ENCODE measurements around the gene CDC45.
"Not testable (repeated sequence)": the region's sequence is repeated elsewhere in the genome, so short reads cannot be mapped to it uniquely, and the experiment has no call there.

The CDC45 gene

DNA sequence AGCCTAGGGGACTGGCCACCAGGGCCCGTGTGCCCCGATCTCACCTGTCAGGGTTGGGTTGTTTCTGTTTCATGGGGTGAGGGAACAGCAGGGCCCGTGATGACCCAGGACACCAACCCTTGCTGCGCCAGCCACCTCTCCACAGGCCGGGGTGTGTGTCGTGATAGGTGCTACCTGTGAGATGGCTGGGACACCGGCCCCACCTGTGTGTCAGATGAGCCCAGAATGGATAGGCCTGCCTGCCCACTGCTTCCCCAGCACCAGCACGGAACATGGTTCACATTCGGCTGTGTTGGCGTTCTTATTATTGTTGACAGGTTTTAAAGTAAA, 37.4 kb downstream of the CDC45 start:
- no peak for DNase-seq (ENCODE audit: low read depth)

DNA sequence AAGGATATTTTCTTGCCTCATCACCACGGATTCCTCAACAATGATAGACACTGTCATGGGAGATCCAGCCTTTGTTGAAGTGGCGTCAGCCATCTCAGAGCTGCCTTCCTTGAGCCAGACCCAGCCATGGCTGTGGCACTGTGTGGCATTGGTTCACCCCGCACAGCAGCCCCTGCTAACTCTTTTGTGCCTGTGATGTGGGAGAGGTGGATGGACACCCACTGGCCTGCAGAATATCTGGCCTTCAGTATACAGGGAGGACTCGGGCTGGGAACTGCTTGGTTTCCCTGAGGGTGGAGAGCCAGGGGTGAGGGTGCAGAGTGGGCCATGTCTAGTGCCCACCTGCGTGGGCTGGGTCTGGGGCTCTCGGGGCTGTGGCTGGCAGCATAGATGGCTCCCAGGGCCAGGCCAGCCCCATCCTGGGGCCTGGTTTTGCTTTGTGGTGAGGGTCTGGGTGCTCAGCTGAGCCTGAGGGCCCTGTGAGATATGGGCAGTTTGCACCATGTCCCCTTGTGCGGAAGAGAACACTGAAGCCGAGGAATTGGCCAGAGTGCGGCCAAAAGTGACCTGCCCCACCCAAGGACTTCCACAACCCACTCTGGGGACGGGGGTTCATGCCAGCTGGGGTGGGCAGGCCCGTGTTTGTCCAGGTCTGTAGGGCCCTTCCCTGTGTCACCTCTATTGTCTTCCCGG, 38.3 kb downstream of the CDC45 start:
- DNase-seq (ENCODE audit: low read depth) = no peak

DNA sequence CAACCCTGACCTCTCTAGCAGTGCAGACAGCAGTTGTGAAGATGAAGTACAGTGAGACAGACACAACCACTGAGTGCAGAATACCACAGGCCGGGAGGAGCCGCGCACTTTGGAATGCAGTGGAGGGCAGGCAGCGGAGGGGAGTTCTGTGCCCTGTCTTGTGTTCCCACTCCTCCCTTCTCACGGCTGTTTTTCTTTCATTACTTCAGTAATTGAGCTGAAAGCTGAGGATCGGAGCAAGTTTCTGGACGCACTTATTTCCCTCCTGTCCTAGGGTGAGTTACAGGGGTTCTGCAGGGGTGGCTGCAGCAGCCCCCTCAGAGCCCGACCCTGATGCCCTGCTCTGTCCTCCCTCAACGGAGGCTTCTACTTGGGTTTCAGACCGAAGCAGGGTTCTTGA, 38.9 kb downstream of the CDC45 start:
- DNase-seq (ENCODE audit: low read depth) = no peak

DNA sequence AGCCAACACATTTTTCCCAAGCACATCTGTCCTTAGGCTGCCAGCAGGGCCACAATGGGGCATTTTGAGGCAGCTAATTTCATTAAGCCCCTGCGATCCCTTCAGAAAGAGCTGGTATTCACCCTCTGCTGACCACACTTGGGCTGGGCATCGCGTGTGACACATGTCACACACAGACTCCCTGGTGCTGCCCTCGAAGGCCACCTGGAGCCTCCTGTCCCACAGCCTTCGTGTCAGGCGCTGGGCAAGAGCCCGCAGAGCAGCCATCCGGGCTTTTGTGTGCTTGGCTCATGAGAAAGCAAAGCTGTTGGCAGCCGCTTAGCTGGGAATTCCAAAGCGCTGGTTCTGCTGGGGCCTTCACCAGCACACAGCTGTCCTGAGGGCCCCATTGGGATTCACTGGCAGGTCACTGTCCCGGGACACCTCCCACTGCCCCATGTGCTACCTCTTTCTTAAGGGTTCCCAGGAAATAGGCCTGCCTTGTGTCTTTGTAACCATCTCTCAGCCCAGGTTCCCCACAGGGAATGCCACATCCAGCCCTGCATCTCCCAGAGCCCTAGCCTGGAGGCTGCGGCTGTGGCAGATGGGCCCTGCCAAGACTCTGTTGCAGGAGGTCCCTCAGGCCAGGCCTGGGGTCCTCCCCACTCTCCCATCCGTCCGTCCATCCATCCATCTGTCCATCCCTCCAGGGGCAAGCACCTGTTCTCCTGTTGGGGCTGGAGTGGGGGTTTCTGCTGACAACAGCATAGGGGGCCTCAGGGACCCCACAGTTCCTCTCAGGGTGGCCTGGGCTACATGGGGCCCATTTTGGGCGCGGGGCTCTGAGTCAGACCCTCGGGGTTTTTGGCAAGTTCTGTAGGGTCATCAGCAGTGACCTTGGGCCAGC, 39.6 kb downstream of the CDC45 start:
- DNase-seq (ENCODE audit: low read depth) = no peak

DNA sequence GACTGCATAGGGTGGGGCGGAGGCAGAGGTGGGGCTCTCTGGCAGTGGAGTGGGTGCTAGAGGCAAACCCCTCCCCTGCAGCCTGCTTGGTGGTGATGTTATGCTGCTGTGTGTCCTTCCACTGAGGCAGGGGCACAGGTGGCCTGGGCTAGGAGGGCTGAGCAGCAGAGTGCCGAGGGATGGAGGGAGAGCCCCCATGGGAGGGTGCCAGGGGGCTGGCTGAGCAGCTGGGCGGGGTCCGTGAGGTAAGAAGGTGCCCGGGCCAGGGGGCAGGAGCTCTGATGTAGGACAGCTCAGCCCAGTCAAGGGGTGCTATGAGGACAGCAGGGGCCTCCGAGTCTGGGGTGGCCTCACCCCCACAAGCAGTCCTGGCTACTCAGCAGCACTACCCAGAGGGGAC, 40.3 kb downstream of the CDC45 start:
- no peak for DNase-seq (ENCODE audit: low read depth)

DNA sequence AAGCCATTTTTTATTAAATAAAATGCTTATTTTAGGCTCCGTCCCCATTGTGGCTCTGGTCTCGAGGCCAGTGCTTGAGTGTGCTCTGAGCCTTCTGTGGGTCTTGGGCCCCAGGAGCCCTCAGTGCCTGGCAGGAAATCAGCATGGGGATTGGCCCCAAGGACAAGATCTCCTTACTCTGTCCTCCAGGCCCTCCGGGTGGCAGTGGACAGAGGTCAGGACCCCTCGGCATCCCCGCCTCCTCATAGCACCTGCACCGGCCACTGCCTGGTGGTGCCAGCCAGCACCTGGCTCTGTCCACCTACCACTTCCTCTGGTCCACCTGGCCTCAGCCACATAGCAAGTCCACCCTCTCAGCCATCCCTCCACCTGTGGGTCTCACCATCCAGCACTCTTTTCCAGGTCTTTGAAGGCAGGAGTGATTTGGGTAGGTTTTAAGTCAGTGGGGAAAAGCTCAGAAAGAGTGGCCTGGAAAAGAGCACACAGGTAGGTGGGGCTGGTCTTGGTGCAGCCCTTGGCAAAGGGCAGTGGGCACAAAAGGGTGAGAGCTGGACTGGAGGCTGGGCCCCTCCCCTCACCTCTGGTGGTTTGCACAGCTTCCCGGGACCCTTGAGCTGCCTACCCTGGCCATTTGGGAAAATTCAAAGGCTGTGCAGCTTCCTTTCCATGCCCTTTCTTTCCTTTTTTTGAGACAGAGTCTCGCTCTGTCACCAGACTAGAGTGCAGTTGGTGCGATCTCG, 41.0 kb downstream of the CDC45 start:
- no peak for DNase-seq (ENCODE audit: low read depth)

DNA sequence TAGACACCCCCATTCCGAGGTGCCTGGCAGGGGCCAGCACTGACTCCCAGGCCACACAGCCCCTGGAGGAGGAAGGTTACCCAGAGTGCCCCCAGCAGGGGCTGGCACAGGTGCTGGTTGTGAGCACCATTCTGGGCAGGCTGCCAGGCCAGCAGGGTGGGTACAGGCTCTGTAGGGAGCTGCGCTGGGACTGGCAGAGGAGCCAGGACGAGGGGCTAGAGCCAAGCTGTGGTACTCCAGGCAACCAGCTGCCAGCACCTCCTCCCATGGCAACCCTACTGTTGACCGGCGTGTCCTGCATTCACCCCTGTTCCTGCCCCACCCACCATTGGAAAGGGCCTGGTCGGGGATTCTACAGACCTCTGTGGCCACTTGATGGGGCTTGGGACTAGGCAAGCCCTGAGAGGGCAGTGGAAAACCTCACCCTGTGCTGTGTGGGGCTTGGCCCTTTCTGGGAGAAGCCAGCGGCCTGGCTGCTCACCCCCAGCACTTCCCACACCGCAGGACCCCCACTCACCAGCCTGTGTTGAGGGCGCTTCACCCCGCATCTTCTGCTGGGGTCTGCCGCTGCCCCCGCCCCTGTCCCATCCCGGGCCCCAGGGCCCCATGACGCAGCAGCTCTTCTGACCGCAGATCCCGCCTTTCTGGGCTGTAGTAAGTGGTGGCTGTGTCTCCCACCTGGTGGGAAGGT, 42.6 kb downstream of the CDC45 start:
- no peak for DNase-seq (ENCODE audit: low read depth)

DNA sequence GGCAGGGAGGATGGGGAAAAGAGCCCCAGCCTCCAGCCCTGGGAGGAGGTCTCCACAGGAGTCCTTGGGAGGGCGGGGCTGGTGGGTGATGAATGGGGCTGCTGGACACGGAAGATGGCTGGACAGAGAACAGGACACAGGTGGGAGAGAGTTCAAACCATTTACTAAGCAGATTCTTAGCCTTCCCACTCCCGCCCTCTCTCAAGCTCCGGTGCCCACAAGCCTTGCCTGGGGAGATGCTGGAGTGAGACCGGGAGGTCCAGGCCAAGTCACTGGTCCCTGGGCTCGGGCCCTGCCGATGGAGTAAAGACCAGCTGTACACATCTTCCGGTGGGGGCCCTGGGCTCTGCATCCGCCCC, 43.1 kb downstream of the CDC45 start:
- DNase-seq (ENCODE audit: low read depth) = no peak

DNA sequence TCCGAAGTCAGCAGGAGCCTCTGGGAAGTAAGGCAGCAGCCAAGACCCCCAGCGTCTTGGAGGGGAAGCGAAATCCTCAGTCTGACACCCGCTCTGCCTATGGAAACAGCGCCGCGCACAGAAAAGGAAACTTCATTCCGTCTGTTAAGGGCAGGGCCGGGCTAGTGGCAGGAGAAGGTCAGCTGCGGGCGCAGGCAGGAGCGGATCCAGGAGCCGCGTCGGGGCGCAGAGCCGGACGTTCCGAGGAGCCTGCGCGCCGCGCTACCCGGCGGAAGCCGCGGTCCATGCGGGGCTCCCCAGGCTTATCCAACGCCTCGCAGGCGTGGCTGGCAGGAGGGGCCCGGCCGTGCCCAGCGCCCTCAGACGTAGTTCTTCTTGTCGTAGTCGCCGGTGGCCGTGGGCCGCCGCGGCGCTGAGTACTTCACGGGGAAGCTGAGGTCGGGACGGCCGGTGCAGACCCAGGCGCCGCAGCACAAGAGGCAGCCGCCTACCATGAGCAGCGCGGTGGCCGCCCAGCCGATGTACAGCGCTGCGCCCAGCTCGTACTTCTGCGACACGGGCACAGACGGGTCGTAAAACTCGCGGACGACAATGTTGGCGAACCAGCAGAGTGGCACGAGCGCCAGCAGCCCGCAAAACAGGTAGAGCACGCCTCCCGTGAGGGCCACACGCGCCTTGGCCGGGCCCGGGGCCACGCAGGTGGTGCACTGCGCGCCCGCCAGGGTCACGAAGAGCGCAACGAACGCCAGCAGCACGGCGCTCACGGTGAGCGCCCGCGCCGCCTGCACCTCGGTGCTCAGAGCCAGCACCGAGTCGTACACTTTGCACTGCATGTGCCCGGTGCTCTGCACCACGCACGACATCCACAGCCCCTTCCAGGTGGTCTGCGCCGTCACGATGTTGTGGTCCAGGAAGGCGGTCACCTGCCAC, 43.8 kb downstream of the CDC45 start:
- no peak for DNase-seq (ENCODE audit: low read depth)

DNA sequence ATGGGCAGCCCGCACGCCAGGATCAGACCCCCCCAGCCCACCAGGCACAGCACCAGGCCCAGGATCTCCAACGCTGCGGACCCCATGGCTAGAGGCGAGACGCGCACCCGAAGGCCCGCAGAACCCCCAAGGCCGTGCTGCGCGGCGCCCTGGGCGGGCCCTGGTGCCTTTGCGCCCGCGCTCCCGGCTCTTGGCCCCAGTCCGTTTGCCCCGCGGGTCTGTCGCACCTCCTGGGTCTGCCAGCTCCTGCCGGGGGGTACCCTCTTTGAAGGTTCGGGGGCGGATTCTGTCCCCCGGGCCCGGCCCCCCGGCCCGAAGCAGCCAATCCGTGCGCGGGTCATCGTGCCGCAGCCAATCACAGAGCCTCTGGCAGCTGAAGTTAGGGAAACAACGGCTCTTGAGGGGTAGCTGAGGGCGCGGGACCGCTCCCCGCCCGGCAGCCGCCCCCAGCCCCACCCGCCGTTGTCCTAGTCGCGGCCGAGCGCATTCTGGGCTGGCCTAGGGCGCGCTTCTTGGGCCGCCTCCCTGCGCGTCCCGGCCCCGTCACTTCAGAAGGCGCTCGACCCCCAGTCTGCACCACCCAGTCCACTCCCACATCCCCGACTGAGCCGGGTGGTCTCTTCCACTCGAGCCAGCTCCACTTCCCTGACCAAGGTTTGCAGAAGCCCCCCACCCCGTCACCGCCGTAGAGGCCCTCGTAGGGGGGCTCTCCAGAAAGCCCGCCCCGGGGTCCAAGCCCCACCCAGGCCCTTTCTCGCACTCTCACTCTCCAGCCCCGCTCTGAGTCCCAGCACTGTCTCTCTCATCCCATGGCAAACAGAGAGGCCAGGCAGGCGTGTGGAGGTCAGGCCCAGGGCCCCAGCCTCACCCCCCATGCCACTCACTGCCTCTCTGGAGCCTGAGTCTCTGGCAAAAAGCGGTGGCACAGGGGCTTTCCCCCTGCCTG, 44.7 kb downstream of the CDC45 start, which contains the start of gene CLDN5:
Gene CLDN5 (minus strand): TSS at position 241 of the 946 bp plus-strand sequence. CDS start 155 bp downstream, at position 86.
- DNase-seq (ENCODE audit: low read depth) = no peak

DNA sequence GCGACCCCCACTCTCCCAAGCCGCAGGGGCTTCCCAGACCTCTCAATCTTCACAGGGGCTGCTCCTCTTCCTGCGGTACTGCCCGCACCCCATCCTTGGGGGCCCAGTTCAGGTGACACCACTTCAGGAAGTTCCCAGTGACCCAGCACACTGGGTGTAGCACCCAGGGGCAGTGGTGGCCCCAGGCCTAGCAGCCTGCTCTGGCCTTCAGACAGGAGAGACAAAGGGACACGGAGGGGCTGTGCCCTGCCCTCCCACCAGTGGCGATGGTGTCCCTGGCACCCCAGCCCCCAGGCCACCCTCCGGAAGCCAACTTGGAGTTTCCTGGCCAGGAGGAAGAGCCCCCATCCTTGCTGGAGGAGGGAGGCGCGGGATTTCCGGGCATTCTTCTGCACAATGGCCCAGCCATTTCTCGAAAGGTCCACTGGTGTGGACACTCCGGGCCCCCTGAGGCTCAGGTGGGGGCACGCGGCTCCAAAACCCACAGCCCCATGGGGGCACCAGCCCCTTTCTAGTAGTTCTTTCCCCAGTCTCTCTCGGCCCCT, 45.5 kb downstream of the CDC45 start:
- no peak for DNase-seq (ENCODE audit: low read depth)

DNA sequence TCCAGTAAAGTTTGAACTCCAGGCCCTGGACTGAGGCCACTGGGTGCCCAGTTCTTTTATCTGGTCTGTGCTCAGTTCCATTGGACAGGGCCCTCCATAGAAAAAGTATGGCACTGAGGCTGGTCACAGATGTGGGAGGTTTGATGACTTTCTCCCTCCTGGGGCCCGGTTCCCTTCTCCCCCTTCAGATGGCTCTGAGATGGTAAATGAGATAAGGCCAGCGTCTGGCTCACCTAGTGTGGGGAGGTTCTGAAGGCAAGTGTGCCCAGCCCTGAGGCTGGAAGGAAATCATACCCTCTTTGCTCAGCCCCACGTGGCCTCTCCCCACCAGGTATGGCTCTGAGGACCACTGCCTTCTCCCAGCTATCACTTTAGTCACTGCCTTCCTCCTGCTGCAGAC, 45.9 kb downstream of the CDC45 start:
- no peak for DNase-seq (ENCODE audit: low read depth)

DNA sequence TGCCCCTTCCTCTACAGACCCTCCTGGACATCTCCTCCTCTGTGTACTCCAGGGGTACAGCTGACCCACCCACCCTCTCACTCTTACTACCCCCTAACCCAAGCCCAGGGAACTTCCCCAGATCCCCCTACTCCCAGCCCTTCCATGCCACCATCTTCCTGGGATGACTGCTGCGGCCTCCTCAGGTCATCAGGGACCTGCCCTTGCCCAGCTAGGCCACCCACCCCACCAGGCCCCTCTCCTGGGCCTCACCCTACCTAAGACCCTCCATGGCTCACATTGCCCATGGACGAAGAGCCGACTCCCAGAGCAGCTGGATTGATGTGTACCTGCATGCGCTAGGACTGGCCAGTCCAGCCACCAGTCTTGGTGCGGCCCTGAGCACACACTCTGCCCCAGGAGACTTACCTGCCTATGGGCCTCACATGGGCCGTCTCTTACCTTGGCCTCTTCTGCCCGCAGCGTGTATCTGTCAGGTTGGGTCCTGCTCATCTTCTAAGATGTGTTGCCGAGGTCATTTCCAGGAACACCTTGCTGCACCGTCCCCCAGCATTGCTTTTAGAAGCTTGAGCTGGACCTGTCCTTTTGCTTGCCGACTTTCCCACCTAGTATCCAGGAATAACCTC, 46.5 kb downstream of the CDC45 start:
- no peak for DNase-seq (ENCODE audit: low read depth)

DNA sequence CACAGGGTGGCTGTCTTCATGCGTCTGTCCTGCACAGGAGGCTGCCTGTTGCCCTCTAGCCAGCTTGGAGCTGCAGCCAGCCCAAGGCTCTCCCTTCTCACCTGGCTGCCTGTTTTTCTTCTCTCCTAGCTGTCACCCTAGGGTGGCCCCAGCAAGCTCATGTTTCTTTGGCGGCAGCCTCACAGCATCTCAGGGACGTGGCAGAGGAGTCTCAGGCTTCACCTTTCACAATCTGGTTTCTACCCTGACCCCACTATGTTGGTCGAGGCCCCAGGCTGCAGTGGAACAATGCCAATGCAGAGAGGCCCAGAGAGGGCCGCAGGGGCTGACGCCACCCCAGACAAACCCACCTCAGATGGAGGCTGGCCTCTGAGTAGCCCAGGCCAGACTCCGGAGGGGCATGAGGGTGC, 47.0 kb downstream of the CDC45 start:
- no peak for DNase-seq (ENCODE audit: low read depth)

DNA sequence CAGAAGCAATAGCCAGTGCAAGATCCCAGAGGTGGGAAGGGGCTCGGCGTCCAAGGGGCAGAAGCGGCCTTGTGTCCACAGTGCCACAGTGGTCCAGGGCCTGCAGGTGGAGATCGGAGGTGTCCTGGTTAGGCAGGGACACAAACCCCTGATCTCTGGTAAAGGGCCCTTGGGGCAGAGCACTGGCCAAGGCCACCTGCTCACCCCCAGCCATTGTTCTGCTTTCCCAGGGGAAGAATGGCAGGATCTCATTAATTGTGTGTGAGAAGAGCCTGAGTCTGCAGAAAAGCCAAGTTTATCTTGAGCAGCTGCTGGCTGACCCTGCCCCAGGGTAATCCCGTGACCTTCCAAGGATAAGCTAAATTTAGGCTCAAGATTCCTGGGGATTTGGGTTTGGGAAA, 47.6 kb downstream of the CDC45 start:
- no peak for DNase-seq (ENCODE audit: low read depth)

DNA sequence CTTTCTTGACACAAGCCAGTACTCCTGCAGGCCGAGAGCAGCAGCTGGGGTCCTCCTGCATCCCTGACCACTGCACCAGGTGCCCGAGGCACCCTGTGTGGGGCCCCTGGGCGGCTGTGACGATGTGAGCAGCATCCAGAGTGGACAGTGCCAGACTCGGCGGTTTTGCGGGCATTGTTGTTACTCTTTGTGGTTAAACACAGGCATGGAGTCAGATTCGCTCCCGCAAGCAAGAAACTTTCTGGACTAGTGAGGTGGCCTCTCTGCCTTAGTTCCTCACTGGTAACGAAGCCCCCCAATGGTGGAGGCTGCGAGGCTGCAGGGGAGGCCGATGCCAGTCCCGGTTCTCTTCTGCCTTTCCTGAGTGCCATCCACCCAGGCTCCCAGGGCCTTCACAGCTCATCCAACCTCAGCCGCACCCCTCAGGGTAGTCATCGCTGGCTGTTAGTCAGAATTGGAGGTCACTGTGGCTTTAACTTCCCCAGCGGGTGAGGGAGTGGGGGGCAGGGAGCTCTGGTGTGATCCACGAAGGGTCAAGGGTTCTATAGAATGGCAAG, 48.2 kb downstream of the CDC45 start:
- DNase-seq (ENCODE audit: low read depth) = peak; percentile 19

DNA sequence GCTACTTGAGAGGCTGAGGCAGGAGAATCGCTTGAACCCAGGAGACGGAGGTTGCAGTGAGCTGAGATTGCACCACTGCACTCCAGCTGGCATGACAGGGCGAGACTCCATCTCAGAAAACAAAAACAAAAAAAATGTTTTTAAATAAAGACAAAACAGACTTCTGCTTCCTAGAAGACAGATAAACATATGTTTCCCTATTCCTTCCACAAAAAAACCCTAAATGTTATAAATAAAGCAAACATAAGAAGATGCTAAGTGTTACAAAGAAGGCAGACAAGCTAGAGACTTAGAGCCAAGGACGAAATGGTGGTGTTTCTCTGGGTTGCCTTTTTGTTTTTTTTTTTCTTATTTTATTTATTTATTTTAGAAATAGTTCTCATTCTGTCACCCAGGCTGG, 50.1 kb downstream of the CDC45 start:
- DNase-seq (ENCODE audit: low read depth) = no peak

DNA sequence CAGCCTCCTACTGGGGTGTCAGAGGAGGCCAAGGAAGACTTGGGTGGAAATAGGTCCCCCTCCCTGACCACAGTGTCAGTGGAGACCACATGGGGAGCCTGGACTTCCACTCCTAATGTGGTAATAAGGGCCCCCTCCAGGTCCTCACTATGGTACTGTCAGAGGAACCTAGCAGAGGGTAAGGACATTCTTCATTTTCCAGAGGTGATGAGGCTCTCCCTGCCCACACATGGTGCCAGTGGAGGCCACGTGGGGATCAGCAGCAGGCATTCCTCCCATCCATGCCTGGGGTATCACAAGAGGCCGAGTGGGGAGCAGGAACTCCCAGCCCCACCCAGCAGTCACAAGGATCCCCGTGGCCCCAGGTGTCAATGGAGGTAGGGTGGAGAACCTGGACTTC, 51.0 kb downstream of the CDC45 start:
- no peak for DNase-seq (ENCODE audit: low read depth)

DNA sequence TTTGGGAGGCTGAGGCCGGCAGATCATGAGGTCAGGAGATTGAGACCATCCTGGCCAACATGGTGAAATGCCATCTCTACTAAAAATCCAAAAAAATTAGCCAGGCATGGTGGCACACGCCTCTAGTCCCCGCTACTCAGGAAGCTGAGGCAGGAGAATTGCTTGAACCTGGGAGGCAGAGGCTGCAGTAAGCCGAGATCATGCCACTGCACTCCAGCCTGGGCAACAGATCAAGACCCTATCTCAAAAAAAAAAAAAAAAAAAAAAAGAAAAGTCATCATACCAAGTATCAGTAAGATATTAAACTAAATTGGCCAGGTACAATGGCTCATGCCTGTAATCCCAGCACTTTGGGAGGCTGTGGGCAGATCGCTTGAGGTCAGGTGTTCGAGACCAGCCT, 51.6 kb downstream of the CDC45 start:
- not testable (repeated sequence) for DNase-seq (ENCODE audit: low read depth)
